GF-D8 (cell line): ENCODE results near the gene SLC17A9.

Experiments used
- DNase-seq: peaks from one replicate; lab custom pipeline; 2025; lab: John Stamatoyannopoulos, UW

SLC17A9 gene

GRCh38 chr20:62968378-62969178, 16.1 kb downstream of the SLC17A9 start:
- no peak for DNase-seq

- no peak for DNase-seq
Observed at GRCh38 chr20:62969179-62969760, 16.8 kb downstream of the SLC17A9 start.

GRCh38 chr20:62969939-62970306, 17.4 kb downstream of the SLC17A9 start:
- DNase-seq: no peak

- DNase-seq: no peak
Observed at GRCh38 chr20:62970307-62971210, 18.1 kb downstream of the SLC17A9 start.

- DNase-seq: no peak
Observed at GRCh38 chr20:62971211-62971949, 18.9 kb downstream of the SLC17A9 start.

- peak; percentile 33 for DNase-seq
Observed at GRCh38 chr20:62971950-62972844, 19.7 kb downstream of the SLC17A9 start.

- no peak for DNase-seq
Observed at GRCh38 chr20:62972845-62973745, 20.6 kb downstream of the SLC17A9 start.

GRCh38 chr20:62975251-62975760, 22.8 kb downstream of the SLC17A9 start:
- DNase-seq: no peak

GRCh38 chr20:62975812-62976508, 23.5 kb downstream of the SLC17A9 start:
- no peak for DNase-seq

GRCh38 chr20:62976886-62977285, 24.4 kb downstream of the SLC17A9 start:
- no peak for DNase-seq

- DNase-seq: no peak
Observed at GRCh38 chr20:62977613-62978560, 25.4 kb downstream of the SLC17A9 start.

- no peak for DNase-seq
Observed at GRCh38 chr20:62978561-62978943, 26.0 kb downstream of the SLC17A9 start.

- DNase-seq: no peak
Observed at GRCh38 chr20:62979310-62979709, 26.8 kb downstream of the SLC17A9 start.

- no peak for DNase-seq
Observed at GRCh38 chr20:62979876-62980373, 27.4 kb downstream of the SLC17A9 start.

- DNase-seq: no peak
Observed at GRCh38 chr20:62980380-62980960, 28.0 kb downstream of the SLC17A9 start.

- no peak for DNase-seq
Observed at GRCh38 chr20:62980970-62981369, 28.5 kb downstream of the SLC17A9 start.
